Esophagus muscularis mucosa (tissue), 4 donors: ENCODE data around the gene GFRA1.

ENCODE experiments used
- CTCF ChIP-seq, 3 experiments: fragments of 200-600 bp in 2 of 3; fragments of 450-650 bp in 1 of 3; sonication (generic) in 2 of 3; IDR thresholded peaks; one replicate each; pipeline ENCODE4 v1.5.1; 2017 to 2019; ENCODE audit warnings: antibody characterized with exemption in 3 of 3, mild to moderate bottlenecking in 2 of 3, moderate library complexity in 1 of 3
- EP300 ChIP-seq: sonication (generic); formaldehyde crosslinking; IDR thresholded peaks from one replicate; pipeline ENCODE4 v1.6.1; 2017; ENCODE audit warnings: antibody characterized with exemption
- POLR2A ChIP-seq: fragments of 450-650 bp; IDR thresholded peaks from one replicate; pipeline ENCODE4 v1.6.1; 2017; ENCODE audit warnings: antibody characterized with exemption, moderate library complexity, mild to moderate bottlenecking, low read depth

- TF ChIP-seq CTCF (IDR thresholded peaks at IDR 0.05) (no peak), EP300 (no peak), POLR2A (no peak)
Measured at GRCh38 chr10:116045366-116046356, 227.3 kb downstream of the GFRA1 start.
